Measurements from ENCODE around the gene INAVA. TPM values are rescaled to one million over a fixed set of nuclear protein-coding genes. Genes with fewer than 3 reads are reported as not detected.

INAVA gene
- total and polyA plus RNA-seq, 2 of the 13 experiments (the other 11 are each of a cell fraction or from before 2014, with no cell fraction given): 6.0 to 13.5 TPM

- TF ChIP-seq ZNF546 (CRISPR knock-in tag; conservative IDR thresholded peaks at IDR 0.05) (no peak), ZNF333 (CRISPR knock-in tag; IDR thresholded peaks at IDR 0.05; ENCODE audit: borderline replicate concordance) (no peak), CHD4 (IDR thresholded peaks at IDR 0.05; ENCODE audit: borderline replicate concordance, low read length) (no peak), ZNF703 (CRISPR knock-in tag; IDR thresholded peaks at IDR 0.05; ENCODE audit: borderline replicate concordance) (no peak), MXD3 (CRISPR knock-in tag; IDR thresholded peaks at IDR 0.05) (no peak), HHEX (CRISPR knock-in tag; IDR thresholded peaks at IDR 0.05) (no peak), HDAC6 (IDR thresholded peaks at IDR 0.05; ENCODE audit: low read depth, low read length) (no peak), BORCS8-MEF2B (CRISPR knock-in tag; IDR thresholded peaks at IDR 0.05) (no peak), GPN1 (CRISPR knock-in tag; IDR thresholded peaks at IDR 0.05; ENCODE audit: borderline replicate concordance) (no peak), IRF2 (CRISPR knock-in tag; IDR thresholded peaks at IDR 0.05) (no peak), KAT7 (CRISPR knock-in tag; IDR thresholded peaks at IDR 0.05; ENCODE audit: borderline replicate concordance) (no peak), IKZF1 (IDR thresholded peaks at IDR 0.05) (no peak), ZNF234 (CRISPR knock-in tag; conservative IDR thresholded peaks at IDR 0.05) (no peak), ZNF10 (CRISPR knock-in tag; IDR thresholded peaks at IDR 0.05; ENCODE audit: borderline replicate concordance, low read depth) (no peak), LCORL (IDR thresholded peaks at IDR 0.05) (no peak), LCORL (CRISPR knock-in tag; IDR thresholded peaks at IDR 0.05) (peak; percentile 68), TBP (CRISPR knock-in tag; IDR thresholded peaks at IDR 0.05) (no peak), RAD51 (IDR thresholded peaks at IDR 0.05; ENCODE audit: borderline replicate concordance) (no peak), ZNF580 (CRISPR knock-in tag; IDR thresholded peaks at IDR 0.05; ENCODE audit: borderline replicate concordance, low read depth) (no peak), CAMTA2 (CRISPR knock-in tag; IDR thresholded peaks at IDR 0.05; ENCODE audit: borderline replicate concordance) (no peak), RBM39 (IDR thresholded peaks at IDR 0.05; ENCODE audit: low read depth, low read length, poor library complexity, severe bottlenecking) (no peak), ELF1 (CRISPR knock-in tag; IDR thresholded peaks at IDR 0.05) (no peak), SP1 (IDR thresholded peaks at IDR 0.05) (no peak), SP1 (CRISPR knock-in tag; IDR thresholded peaks at IDR 0.05) (no peak)
- TF ChIP-seq, protein P1, sequence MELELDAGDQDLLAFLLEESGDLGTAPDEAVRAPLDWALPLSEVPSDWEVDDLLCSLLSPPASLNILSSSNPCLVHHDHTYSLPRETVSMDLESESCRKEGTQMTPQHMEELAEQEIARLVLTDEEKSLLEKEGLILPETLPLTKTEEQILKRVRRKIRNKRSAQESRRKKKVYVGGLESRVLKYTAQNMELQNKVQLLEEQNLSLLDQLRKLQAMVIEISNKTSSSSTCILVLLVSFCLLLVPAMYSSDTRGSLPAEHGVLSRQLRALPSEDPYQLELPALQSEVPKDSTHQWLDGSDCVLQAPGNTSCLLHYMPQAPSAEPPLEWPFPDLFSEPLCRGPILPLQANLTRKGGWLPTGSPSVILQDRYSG (CRISPR knock-in tag; IDR thresholded peaks at IDR 0.05): no peak
- TF ChIP-seq, protein P2, sequence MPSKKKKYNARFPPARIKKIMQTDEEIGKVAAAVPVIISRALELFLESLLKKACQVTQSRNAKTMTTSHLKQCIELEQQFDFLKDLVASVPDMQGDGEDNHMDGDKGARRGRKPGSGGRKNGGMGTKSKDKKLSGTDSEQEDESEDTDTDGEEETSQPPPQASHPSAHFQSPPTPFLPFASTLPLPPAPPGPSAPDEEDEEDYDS (CRISPR knock-in tag; IDR thresholded peaks at IDR 0.05): no peak
- TF ChIP-seq, protein P3, sequence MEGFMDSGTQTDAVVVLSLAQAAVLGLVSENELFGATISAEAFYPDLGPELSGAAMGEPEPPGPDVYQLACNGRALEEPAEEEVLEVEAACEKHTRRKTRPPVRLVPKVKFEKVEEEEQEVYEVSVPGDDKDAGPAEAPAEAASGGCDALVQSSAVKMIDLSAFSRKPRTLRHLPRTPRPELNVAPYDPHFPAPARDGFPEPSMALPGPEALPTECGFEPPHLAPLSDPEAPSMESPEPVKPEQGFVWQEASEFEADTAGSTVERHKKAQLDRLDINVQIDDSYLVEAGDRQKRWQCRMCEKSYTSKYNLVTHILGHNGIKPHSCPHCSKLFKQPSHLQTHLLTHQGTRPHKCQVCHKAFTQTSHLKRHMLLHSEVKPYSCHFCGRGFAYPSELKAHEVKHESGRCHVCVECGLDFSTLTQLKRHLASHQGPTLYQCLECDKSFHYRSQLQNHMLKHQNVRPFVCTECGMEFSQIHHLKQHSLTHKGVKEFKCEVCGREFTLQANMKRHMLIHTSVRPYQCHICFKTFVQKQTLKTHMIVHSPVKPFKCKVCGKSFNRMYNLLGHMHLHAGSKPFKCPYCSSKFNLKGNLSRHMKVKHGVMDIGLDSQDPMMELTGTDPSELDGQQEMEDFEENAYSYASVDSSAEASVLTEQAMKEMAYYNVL (CRISPR knock-in tag; IDR thresholded peaks at IDR 0.05; ENCODE audit: borderline replicate concordance): no peak
- TF ChIP-seq, protein P4, sequence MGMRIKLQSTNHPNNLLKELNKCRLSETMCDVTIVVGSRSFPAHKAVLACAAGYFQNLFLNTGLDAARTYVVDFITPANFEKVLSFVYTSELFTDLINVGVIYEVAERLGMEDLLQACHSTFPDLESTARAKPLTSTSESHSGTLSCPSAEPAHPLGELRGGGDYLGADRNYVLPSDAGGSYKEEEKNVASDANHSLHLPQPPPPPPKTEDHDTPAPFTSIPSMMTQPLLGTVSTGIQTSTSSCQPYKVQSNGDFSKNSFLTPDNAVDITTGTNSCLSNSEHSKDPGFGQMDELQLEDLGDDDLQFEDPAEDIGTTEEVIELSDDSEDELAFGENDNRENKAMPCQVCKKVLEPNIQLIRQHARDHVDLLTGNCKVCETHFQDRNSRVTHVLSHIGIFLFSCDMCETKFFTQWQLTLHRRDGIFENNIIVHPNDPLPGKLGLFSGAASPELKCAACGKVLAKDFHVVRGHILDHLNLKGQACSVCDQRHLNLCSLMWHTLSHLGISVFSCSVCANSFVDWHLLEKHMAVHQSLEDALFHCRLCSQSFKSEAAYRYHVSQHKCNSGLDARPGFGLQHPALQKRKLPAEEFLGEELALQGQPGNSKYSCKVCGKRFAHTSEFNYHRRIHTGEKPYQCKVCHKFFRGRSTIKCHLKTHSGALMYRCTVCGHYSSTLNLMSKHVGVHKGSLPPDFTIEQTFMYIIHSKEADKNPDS (CRISPR knock-in tag; IDR thresholded peaks at IDR 0.05): no peak
Measured at GRCh38 chr1:200899451-200899915, 4.8 kb downstream of the INAVA start (continued).
